ENCODE measurements around the gene MILR1.

Gene MILR1

GRCh38 chr17:64401244-64401860, 47.6 kb upstream of the MILR1 start:
- no peak for TF ChIP-seq ZNF239 (tag by site-specific recombination; IDR thresholded peaks at IDR 0.05)
- TF ChIP-seq ZNF350 (tag by site-specific recombination; IDR thresholded peaks at IDR 0.05) = no peak
- no peak for TF ChIP-seq ZNF302 (tag by site-specific recombination; IDR thresholded peaks at IDR 0.05; ENCODE audit: low read depth)
- no peak for TF ChIP-seq ZBTB21 (tag by site-specific recombination; IDR thresholded peaks at IDR 0.05)
- no peak for TF ChIP-seq GLI2 (tag by site-specific recombination; IDR thresholded peaks at IDR 0.05; ENCODE audit: borderline replicate concordance, low read depth)
- no peak for TF ChIP-seq ZSCAN16 (tag by site-specific recombination; IDR thresholded peaks at IDR 0.05)
- TF ChIP-seq ZNF768 (tag by site-specific recombination; IDR thresholded peaks at IDR 0.05) = no peak
- no peak for TF ChIP-seq ZNF544 (tag by site-specific recombination; IDR thresholded peaks at IDR 0.05)
- TF ChIP-seq HOXC10 (CRISPR knock-in tag; IDR thresholded peaks at IDR 0.05) = no peak
- TF ChIP-seq ZNF704 (tag by site-specific recombination; IDR thresholded peaks at IDR 0.05) = no peak
- no peak for TF ChIP-seq ZNF626 (tag by site-specific recombination; IDR thresholded peaks at IDR 0.05)
- TF ChIP-seq ZNF639 (tag by site-specific recombination; IDR thresholded peaks at IDR 0.05) = no peak
- no peak for TF ChIP-seq HOXA7 (CRISPR knock-in tag; IDR thresholded peaks at IDR 0.05; ENCODE audit: borderline replicate concordance)
- TF ChIP-seq ZBTB26 (tag by site-specific recombination; optimal IDR thresholded peaks at IDR 0.05) = no peak
- TF ChIP-seq ZNF585B (tag by site-specific recombination; IDR thresholded peaks at IDR 0.05) = no peak
- CTCF ChIA-PET = interaction anchor here (1.0 to 1.1 kb wide), 2 partner anchors 18 to 372 kb away, joined by 3 to 4 read pairs; no protein-coding TSS in a partner anchor
- Histone ChIP-seq H3K36me3 (ENCODE audit: control insufficient read depth in 2 of 2, insufficient read depth in 1 of 2, low read length in 2 of 2) (no peaks in the 10 kb centered on the region), H3K27ac (ENCODE audit: extremely low read depth, low read depth, low read length) (no peak overlapping the region), H3K4me3 (ENCODE audit: low read depth, low read length) (no peak overlapping the region), H3K4me1 (ENCODE audit: control insufficient read depth, insufficient read depth, low read length) (no peaks in the 10 kb centered on the region), H3K9me3 (ENCODE audit: control insufficient read depth, insufficient read depth, low read depth, low read length) (no peaks in the 10 kb centered on the region)
- POLR2A ChIA-PET = no interaction called here

GRCh38 chr17:64401941-64402340, 47.0 kb upstream of the MILR1 start:
- TF ChIP-seq ZNF692 (tag by site-specific recombination; IDR thresholded peaks at IDR 0.05) (no peak), YY2 (tag by site-specific recombination; IDR thresholded peaks at IDR 0.05) (no peak), ZNF514 (tag by site-specific recombination; IDR thresholded peaks at IDR 0.05) (no peak), ZNF335 (tag by site-specific recombination; conservative IDR thresholded peaks at IDR 0.05) (no peak), ZNF510 (tag by site-specific recombination; IDR thresholded peaks at IDR 0.05; ENCODE audit: insufficient replicate concordance) (no peak), ZNF394 (tag by site-specific recombination; IDR thresholded peaks at IDR 0.05; ENCODE audit: borderline replicate concordance) (no peak), ELK4 (IDR thresholded peaks at IDR 0.05; ENCODE audit: borderline replicate concordance, low read depth, low read length) (no peak)
- ChIA-PET CTCF (interaction anchor here (1.1 kb wide), 1 partner anchor 17 kb away, joined by 4 read pairs; no protein-coding TSS in a partner anchor), POLR2A (no interaction called here)
- Histone ChIP-seq H3K9me3 (ENCODE audit: control insufficient read depth, insufficient read depth, low read depth, low read length) (no peaks in the 10 kb centered on the region), H3K4me3 (ENCODE audit: low read depth, low read length) (no peak overlapping the region), H3K27ac (ENCODE audit: extremely low read depth, low read depth, low read length) (no peak overlapping the region), H3K4me1 (ENCODE audit: control insufficient read depth, insufficient read depth, low read length) (no peaks in the 10 kb centered on the region), H3K36me3 (ENCODE audit: control insufficient read depth in 2 of 2, insufficient read depth in 1 of 2, low read length in 2 of 2) (no peaks in the 10 kb centered on the region)
